Hypothalamus (tissue), 51 donors: ENCODE data around the gene RBPJL.

Experiments used
- DNase-seq, 51 donors: peaks; one replicate each; lab custom pipeline; 2025; lab: John Stamatoyannopoulos, UW

The RBPJL gene

GRCh38 chr20:45355209-45356084 is 48.8 kb downstream of the RBPJL start:
- DNase-seq = no peak

GRCh38 chr20:45358282-45359068 is 51.8 kb downstream of the RBPJL start:
- peak in 32 of 51 donors; percentile 11 to 82 (median 61) for DNase-seq

GRCh38 chr20:45359069-45359405 is 52.4 kb downstream of the RBPJL start:
- peak in 2 of 51 donors; percentile 11 to 14 for DNase-seq

- DNase-seq = no peak
These were observed 52.9 kb downstream of the RBPJL start for GRCh38 chr20:45359406-45360148.

GRCh38 chr20:45361793-45362192 is 55.2 kb downstream of the RBPJL start:
- no peak for DNase-seq

GRCh38 chr20:45362804-45363610 is 56.4 kb downstream of the RBPJL start, which contains the start of gene SYS1:
Gene SYS1, plus strand, starts transcription at chr20:45363156. Its CDS starts 376 bp downstream, at chr20:45363532.
- peak; percentile 90 to 100 (median 97) for DNase-seq

- DNase-seq = no peak
These were observed 57.2 kb downstream of the RBPJL start for GRCh38 chr20:45363611-45364492.

- DNase-seq = no peak
These were observed 58.9 kb downstream of the RBPJL start for GRCh38 chr20:45365444-45365970.

- DNase-seq = no peak
These were observed 59.6 kb downstream of the RBPJL start for GRCh38 chr20:45366192-45366591.

- DNase-seq = no peak
These were observed 60.0 kb downstream of the RBPJL start for GRCh38 chr20:45366631-45367030.

GRCh38 chr20:45367126-45367525 is 60.5 kb downstream of the RBPJL start:
- DNase-seq = no peak
